HG02970 (cell line): ENCODE measurements around the gene PDCL2.
"Not testable (repeated sequence)": the region's sequence is repeated elsewhere in the genome, so short reads cannot be mapped to it uniquely, and the experiment has no call there.

Experiments used
- ATAC-seq: cut with Tn5 transposase; IDR thresholded peaks from one replicate; pipeline ENCODE4 v1.9.1; 2021; ENCODE audit warnings: mild to moderate bottlenecking, moderate library complexity, moderate number of reproducible peaks; ENCODE audit not compliant: unreplicated experiment, low FRiP score

PDCL2 gene, protein sequence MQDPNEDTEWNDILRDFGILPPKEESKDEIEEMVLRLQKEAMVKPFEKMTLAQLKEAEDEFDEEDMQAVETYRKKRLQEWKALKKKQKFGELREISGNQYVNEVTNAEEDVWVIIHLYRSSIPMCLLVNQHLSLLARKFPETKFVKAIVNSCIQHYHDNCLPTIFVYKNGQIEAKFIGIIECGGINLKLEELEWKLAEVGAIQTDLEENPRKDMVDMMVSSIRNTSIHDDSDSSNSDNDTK

DNA sequence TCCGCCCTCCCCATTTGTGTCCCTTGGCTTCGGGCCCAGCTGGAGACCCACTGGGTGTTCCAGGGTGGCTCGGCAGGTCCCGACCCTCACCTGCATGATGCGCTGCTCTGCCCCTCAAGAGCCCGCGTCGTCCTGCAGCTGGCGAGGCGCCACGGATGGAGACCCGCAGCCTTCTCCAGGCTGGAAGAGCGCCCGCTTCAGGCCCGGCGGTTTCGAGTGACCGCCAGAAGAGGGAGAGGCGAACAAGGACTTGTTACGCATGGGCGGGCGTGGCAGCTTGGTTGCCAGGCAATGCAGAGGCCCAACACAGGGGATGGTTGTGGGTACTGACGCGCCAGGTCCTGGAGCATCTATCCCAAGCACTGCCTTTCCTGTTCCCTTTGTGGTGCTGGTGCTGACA lies at the start of gene PDCL2:
Gene PDCL2 (minus strand): TSS at position 232 of the 400 bp plus-strand sequence. CDS start 136 bp downstream, at position 96.
- no peak for ATAC-seq

DNA sequence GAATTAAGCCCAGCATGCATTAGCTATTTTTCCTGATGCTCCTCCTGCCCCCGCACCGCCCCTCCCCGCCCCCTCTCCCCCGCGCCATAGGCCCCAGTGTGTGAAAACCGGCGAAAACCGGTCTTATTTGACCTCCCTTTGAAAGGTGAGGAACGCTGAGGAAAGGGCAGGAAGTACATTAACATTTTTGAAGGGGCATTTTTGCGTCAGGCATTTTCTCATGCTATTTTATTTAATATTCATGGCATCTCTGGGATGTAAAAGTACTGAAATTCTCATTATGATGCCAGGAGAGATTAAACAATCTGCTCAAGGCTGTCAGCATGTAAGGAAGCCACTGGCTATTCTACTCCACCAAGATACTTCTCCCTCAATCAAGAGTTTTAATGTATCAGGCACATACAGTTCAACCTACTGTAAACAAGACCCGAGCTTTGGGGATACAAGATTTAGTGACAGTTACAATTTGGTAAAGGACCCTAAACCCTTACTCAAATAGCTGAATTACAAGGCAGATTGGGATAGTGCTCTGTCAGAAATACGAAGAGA lies 45.3 kb upstream of the PDCL2 start:
- ATAC-seq, result no peak

- no peak for ATAC-seq
Observed at GRCh38 chr4:55636656-55636999, 44.6 kb upstream of the PDCL2 start.

DNA sequence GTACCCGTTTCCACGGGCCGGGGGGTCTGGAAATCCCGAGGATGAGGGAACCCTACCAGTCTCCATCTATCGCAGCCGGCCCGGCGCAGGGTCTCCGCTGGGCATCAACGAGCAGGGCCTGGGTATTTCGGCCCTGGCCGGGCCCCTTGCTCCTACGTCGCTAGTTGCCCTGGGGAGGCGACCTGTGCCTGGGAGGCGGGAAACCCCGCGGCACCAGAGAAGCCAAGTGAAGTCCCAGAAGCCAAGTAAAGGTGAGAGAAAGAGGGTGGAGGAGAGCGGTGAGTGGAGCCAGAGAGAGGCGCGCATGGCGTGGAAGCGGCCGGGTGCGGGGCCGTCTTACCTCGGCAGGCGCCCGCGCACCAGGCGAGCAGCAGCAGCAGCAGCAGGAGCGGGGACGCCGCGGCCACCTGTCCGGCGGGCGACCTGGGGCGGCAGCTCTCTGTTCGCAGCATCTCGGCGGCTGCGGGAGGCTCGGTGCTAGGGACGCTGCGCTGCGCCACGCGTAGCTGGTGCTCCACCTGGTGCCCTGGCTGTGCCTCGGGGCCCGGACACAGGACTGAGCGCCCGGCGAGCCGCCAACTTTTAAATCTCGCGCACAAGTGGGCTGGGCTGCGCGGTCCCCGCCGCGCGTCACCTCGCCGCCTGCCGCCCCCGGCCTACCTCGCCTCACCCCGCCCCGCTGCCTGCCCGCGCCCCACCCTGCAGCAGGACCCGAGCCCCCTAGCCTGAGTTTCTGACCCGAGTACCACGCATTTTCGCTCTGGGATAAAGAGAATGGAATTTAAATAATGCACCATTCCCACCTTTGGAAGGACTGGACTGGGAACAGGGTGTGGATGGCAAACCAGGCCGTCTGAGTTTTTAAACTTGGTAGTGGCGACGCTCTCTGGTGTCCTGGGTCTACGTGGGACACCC lies 44.0 kb upstream of the PDCL2 start, which contains the start of gene NMU:
Gene NMU (minus strand): TSS at position 558 of the 915 bp plus-strand sequence. CDS start 106 bp downstream, at position 452.
- peak; percentile 67 for ATAC-seq

DNA sequence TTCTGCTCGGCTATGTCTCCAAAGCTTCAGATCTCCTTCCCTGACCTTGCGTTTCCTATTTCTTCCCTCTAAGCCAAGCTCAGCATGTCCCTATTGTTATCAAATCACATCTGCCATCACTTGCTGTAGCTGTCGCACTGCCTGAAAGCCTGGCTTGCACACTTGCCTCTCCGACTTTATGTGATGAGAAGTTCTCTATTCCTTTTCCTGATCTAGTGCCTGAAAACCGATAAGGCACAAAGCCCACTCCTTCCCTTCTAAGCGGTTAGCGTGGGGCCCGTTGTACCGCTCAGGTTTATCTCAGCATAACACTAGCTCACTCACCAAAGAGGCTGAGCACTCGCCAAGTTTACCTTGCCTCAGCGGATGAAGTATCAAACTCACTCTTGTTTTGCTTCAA lies 43.2 kb upstream of the PDCL2 start:
- ATAC-seq, result no peak

- no peak for ATAC-seq
Observed at GRCh38 chr4:55634417-55635128, 42.5 kb upstream of the PDCL2 start.

DNA sequence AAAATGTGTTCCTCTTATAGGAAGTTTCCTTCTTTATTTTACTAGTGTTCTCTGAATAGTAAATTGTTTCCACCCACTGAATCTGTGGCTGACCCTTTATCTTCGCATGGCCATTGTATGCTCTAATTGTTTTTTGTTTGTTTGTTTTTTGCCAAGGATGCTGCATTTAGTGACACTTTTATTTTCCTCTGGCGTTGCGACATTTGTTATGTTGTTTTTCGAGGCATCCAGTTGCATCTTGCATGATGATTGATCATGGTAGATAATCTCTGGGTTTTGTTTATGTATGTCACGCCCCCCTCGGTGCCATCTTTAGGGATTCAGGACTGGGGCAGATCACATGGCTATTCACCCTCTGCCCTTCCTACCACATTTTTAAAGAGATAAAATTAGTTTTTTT lies 41.9 kb upstream of the PDCL2 start:
- no peak for ATAC-seq

GRCh38 chr4:55625835-55626234 lies 33.8 kb upstream of the PDCL2 start:
- ATAC-seq, result no peak

DNA sequence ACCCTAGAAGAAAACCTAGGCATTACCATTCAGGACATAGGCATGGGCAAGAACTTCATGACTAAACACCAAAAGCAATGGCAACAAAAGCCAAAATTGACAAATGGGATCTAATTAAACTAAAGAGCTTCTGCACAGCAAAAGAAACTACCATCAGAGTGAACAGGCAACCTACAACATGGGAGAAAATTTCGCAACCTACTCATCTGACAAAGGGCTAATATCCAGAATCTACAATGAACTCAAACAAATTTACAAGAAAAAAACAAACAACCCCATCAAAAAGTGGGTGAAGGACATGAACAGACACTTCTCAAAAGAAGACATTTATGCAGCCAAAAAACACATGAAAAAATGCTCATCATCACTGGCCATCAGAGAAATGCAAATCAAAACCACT lies 32.0 kb upstream of the PDCL2 start:
- ATAC-seq, result not testable (repeated sequence)

GRCh38 chr4:55618546-55619143 lies 26.6 kb upstream of the PDCL2 start:
- no peak for ATAC-seq

DNA sequence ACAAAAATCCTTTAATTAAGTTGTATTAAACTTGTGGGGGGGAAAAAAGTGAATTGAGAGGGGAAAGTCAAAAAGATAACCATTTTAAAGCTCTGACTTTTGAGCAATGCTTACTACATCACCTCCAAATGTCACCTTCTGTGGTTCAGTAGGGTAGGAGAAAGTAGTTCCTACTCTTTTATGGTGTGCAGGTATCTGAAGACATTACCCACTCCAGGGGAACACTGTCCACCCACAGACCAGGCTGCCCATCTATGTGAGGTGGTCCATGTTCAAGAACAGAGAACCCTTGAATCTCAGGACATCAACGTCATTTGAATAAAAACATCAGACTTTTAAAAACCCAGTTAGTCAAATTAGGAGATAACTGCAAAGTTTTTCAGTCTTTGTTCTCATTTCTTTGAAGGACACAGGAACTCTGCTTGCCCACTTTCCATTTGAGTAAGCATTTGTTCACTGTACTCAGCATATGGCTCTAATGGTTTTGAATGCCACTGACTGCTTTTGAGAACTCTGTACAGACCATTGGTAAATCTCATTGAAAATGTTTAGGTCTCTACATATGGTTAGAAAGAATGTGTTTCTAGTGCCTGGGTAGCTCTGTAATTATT lies 25.6 kb upstream of the PDCL2 start:
- peak; percentile 71 for ATAC-seq

DNA sequence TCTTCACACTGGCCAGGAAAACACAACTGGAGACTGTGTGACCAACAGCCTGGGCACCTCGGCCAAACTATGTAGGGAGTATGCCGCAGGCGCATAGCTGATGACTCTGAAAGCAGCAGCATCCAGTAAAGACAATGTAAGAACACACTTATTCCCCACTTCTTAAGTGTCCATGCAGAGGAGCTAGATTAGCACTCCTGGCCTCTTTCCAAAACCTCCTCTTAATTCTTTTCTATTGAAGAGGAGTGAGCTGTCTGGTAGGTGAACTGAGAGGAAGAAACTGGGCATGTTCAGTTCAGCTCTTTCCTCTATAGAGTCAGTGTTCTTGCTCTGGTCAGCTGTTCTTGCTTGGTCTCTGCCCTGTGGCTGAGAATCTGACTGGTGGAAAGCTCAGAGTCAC lies 23.0 kb upstream of the PDCL2 start:
- ATAC-seq, result no peak

GRCh38 chr4:55613621-55614020 lies 21.6 kb upstream of the PDCL2 start:
- ATAC-seq, result no peak

- ATAC-seq, result no peak
Observed at GRCh38 chr4:55612341-55612740, 20.3 kb upstream of the PDCL2 start.

DNA sequence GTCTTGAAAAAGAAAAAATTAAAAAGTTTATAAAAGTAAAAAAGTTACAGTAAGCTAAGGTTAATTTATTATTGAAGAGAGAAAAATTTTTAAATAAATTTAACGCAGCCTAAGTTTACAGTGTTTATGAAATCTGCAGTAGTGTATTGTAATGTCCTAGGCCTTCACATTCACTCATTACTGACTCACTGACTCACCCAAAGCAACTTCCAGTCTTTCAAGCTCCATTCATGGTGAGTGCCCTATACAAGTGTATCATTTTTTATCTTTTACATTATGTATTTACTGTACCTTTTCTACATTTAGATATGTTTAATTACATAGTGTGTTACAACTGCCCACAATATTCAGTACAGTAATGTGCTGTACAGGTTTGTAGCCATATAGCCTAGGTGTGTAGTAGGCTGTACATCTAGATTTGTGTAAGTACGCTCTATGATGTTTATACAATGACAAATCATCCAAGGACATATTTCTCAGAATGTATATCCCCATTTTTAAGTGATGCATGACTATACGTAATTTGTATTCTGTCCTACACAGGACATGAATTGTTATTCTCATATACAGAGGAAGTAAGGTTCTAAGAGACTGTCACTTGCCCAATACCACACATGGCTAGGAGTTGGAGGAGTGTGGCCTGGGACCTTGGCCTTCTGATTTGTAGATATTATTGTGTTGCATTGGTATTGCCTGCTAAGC lies 19.5 kb upstream of the PDCL2 start:
- no peak for ATAC-seq

- ATAC-seq, result no peak
Observed at GRCh38 chr4:55610381-55610780, 18.3 kb upstream of the PDCL2 start.

- ATAC-seq, result no peak
Observed at GRCh38 chr4:55609393-55609866, 17.4 kb upstream of the PDCL2 start.

GRCh38 chr4:55608591-55608990 lies 16.5 kb upstream of the PDCL2 start:
- ATAC-seq, result no peak

GRCh38 chr4:55604996-55605395 lies 13.0 kb upstream of the PDCL2 start:
- ATAC-seq, result no peak
